Hepatocyte (in vitro differentiated cells): ENCODE data around the gene FBXL17. TPM values are rescaled to one million over a fixed set of nuclear protein-coding genes. Genes with fewer than 3 reads are reported as not detected.
A peak's percentile ranks its signal among the peaks of the same experiment; 100 is the strongest.

ENCODE experiments used
- DNase-seq: peaks from one replicate; pipeline ENCODE4 v3.0.0-alpha.2; 2016; ENCODE audit warnings: low spot score
- H2AFZ ChIP-seq: fragments of 200-600 bp; sonication (generic); 2 replicates; pipeline ENCODE4 v1.6.0; 2016; ENCODE audit warnings: antibody characterized with exemption, mild to moderate bottlenecking
- H3K27ac ChIP-seq: fragments of 200-600 bp; sonication (generic); 2 replicates; pipeline ENCODE4 v1.5.1; 2016; ENCODE audit warnings: mild to moderate bottlenecking
- H3K27me3 ChIP-seq: fragments of 200-600 bp; sonication (generic); 2 replicates; pipeline ENCODE4 v1.6.1; 2016
- H3K36me3 ChIP-seq: fragments of 200-600 bp; sonication (generic); replicated peaks from 2 replicates; pipeline ENCODE4 v1.5.1; 2016; ENCODE audit warnings: low read depth; ENCODE audit not compliant: insufficient read depth
- H3K4me1 ChIP-seq: fragments of 200-600 bp; sonication (generic); 2 replicates; pipeline ENCODE4 v1.5.1; 2016; ENCODE audit warnings: mild to moderate bottlenecking, moderate library complexity; ENCODE audit not compliant: insufficient read depth
- H3K4me2 ChIP-seq: fragments of 200-600 bp; sonication (generic); 2 replicates; pipeline ENCODE4 v1.6.0; 2016
- H3K4me3 ChIP-seq: fragments of 200-600 bp; sonication (generic); 2 replicates; pipeline ENCODE4 v1.5.1; 2016; ENCODE audit warnings: mild to moderate bottlenecking
- H3K79me2 ChIP-seq: fragments of 200-600 bp; sonication (generic); 2 replicates; pipeline ENCODE4 v1.6.0; 2017; ENCODE audit warnings: mild to moderate bottlenecking
- H3K9me2 ChIP-seq: fragments of 200-600 bp; sonication (generic); replicated peaks from 2 replicates; pipeline ENCODE4 v1.6.0; 2017; ENCODE audit warnings: mild to moderate bottlenecking; ENCODE audit not compliant: insufficient read depth
- H3K9me3 ChIP-seq: fragments of 200-600 bp; sonication (generic); 2 replicates; pipeline ENCODE4 v1.5.1; 2016; ENCODE audit warnings: low read depth, mild to moderate bottlenecking
- H4K20me1 ChIP-seq: fragments of 200-600 bp; sonication (generic); 2 replicates; pipeline ENCODE4 v1.6.0; 2016; ENCODE audit warnings: mild to moderate bottlenecking; ENCODE audit not compliant: insufficient read depth, poor library complexity, severe bottlenecking
- EZH2 ChIP-seq: fragments of 200-600 bp; sonication (generic); IDR thresholded peaks from 2 replicates; pipeline ENCODE4 v1.6.1; 2016; ENCODE audit warnings: antibody characterized with exemption, mild to moderate bottlenecking, borderline replicate concordance
- EZH2phosphoT487 ChIP-seq: fragments of 200-600 bp; sonication (generic); IDR thresholded peaks from one replicate; pipeline ENCODE4 v1.6.1; 2018; ENCODE audit warnings: antibody characterized with exemption, mild to moderate bottlenecking, low read depth, moderate library complexity; ENCODE audit not compliant: unreplicated experiment, severe bottlenecking
- WGBS: methylation state at CpG from one replicate; pipeline ENCODE4 v1.1.6; 2016; ENCODE audit warnings: low lambda C conversion rate; ENCODE audit errors: missing lambda C conversion rate; 5-methylcytosine and 5-hydroxymethylcytosine counted together
- polyA plus RNA-seq: library from polyadenylated mRNA; unstranded; fragments of >200 nt; fragmentation: Nextera tagmentation; extraction: Ambion mirVana; gene quantifications from 2 replicates; pipeline ENCODE4 v1.2.1, GENCODE V29; 2016
- total RNA-seq: library from RNA; depleted of rRNA; stranded (reverse); fragments of >200 nt; gene quantifications from 2 replicates; pipeline ENCODE4 v1.2.3, GENCODE V29; 2014
- TF ChIP-seq, protein P1 (sequence below): fragments of 200-600 bp; sonication (generic); IDR thresholded peaks from 2 replicates; pipeline ENCODE4 v1.5.1; 2016; ENCODE audit warnings: antibody characterized with exemption, mild to moderate bottlenecking; ENCODE audit not compliant: poor library complexity

Gene FBXL17
- total and polyA plus RNA-seq, 2 experiments from 2014 or later = 12.5 to 18.2 TPM

DNA sequence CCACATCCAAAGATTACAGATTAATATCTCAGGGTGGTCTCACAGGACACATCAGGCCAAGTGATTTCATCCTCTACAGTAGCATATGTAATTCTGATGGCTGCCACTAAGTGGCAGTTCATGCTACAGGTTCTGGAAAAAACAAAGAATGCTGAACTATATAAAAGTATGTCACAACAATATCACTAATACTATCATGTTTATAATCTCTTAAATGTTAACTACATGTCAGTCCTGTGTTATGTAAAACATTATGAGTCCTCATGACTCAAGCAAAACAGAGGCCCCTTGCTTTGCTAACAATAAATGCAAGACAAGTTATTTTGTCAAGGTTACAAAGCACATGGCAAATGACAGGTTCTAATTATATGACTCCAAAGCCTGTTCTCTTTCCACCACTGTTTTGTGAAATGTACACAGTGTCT lies 233.2 kb downstream of the FBXL17 start:
- peak; percentile 27 for DNase-seq
- TF ChIP-seq EZH2 = no peak
- TF ChIP-seq, protein P1, sequence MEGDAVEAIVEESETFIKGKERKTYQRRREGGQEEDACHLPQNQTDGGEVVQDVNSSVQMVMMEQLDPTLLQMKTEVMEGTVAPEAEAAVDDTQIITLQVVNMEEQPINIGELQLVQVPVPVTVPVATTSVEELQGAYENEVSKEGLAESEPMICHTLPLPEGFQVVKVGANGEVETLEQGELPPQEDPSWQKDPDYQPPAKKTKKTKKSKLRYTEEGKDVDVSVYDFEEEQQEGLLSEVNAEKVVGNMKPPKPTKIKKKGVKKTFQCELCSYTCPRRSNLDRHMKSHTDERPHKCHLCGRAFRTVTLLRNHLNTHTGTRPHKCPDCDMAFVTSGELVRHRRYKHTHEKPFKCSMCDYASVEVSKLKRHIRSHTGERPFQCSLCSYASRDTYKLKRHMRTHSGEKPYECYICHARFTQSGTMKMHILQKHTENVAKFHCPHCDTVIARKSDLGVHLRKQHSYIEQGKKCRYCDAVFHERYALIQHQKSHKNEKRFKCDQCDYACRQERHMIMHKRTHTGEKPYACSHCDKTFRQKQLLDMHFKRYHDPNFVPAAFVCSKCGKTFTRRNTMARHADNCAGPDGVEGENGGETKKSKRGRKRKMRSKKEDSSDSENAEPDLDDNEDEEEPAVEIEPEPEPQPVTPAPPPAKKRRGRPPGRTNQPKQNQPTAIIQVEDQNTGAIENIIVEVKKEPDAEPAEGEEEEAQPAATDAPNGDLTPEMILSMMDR = peak; percentile 56
- no peaks in the 10 kb centered on the region for H3K79me2 ChIP-seq

DNA sequence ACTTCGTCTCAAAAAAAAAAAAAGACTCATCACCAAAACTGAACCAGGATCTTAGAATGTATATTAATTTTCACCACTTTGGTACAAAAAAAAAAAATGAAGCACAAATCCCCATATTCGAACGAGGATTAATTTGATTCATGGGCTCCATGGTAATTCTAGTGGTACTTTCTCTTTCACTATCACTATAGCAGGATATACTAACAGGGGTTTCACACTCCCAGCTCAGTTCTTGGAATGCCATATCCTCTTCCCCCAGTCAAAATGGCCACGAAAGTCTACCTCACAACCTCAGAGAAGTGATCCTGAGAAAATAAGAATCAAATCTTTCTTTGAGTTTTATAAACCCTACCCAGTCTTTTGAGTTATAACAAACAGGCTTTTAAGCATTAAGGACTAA lies 235.7 kb downstream of the FBXL17 start:
- Histone ChIP-seq H3K27ac (no peak overlapping the region), H3K4me2 (no peak overlapping the region), H2AFZ (no peak overlapping the region), H3K27me3 (no peaks in the 10 kb centered on the region), H3K36me3 (no peaks in the 10 kb centered on the region), H4K20me1 (no peaks in the 10 kb centered on the region), H3K4me1 (no peaks in the 10 kb centered on the region), H3K9me2 (no peaks in the 10 kb centered on the region), H3K4me3 (no peak overlapping the region), H3K9me3 (no peaks in the 10 kb centered on the region), H3K79me2 (no peaks in the 10 kb centered on the region)
- no peak for DNase-seq
- WGBS = 99% methylated on average over 4 of the region's 4 CpGs
- TF ChIP-seq EZH2 (no peak), EZH2phosphoT487 (no peak)
- TF ChIP-seq, protein P1 = no peak

More for the DNA sequence above, 233.2 kb downstream of the FBXL17 start:
- no peak overlapping the region for H2AFZ ChIP-seq
- H3K9me2 ChIP-seq = no peaks in the 10 kb centered on the region
- H3K9me3 ChIP-seq = no peaks in the 10 kb centered on the region
- no peaks in the 10 kb centered on the region for H3K27me3 ChIP-seq
- no peaks in the 10 kb centered on the region for H4K20me1 ChIP-seq
- no peak overlapping the region for H3K4me2 ChIP-seq
- no peak overlapping the region for H3K4me3 ChIP-seq
- no peaks in the 10 kb centered on the region for H3K4me1 ChIP-seq
- no peak overlapping the region for H3K27ac ChIP-seq
- H3K36me3 ChIP-seq = no peaks in the 10 kb centered on the region

DNA sequence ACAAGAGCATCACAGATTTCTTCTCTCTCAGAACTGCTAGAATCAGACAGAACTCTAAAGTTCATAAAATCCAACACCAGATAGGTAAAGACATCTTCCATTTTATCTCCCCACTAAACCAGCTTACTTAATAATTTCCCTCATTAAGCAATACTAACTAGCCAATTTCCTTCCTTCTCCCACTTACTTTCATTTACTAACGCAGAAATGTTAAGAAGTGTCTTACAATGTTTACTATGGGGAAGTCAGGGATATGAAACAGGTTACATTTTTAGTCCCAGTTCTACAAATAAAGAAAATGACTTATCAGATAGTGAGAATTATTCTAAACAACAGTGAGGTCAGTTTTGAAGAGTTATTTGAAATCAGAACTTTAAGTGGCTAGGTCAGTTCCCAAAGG lies 236.5 kb downstream of the FBXL17 start:
- no peaks in the 10 kb centered on the region for H3K9me3 ChIP-seq
- no peaks in the 10 kb centered on the region for H4K20me1 ChIP-seq
- no peak overlapping the region for H3K27ac ChIP-seq
- H3K27me3 ChIP-seq = no peaks in the 10 kb centered on the region
- H3K79me2 ChIP-seq = no peaks in the 10 kb centered on the region
- DNase-seq = no peak
- no peaks in the 10 kb centered on the region for H3K36me3 ChIP-seq
- no peaks in the 10 kb centered on the region for H3K9me2 ChIP-seq
- no peaks in the 10 kb centered on the region for H3K4me1 ChIP-seq
- WGBS = 81% methylated on average over 1 of the region's 1 CpG
- no peak overlapping the region for H3K4me2 ChIP-seq
- TF ChIP-seq EZH2 = no peak
- no peak for TF ChIP-seq EZH2phosphoT487
- TF ChIP-seq, protein P1 = no peak
- no peak overlapping the region for H2AFZ ChIP-seq
- H3K4me3 ChIP-seq = no peak overlapping the region

DNA sequence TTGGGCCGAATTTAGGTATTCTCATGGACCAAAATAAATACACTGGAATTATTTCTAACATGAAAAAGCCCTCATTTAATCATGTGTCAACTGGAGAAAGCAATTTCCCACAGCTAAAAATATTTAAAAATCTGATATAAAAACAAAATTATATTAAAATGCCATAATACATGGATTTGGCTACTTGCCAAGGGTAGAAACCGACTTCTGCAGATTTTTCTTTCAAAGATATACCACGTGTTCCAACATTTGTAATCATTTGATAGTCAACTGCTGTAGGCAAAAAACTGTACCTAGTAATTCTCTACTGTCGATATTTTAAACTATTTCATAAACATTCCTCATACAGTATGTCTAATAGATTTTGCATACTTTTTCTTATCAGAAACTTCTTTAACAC lies 237.6 kb downstream of the FBXL17 start:
- DNase-seq = no peak
- H3K4me3 ChIP-seq = no peak overlapping the region
- H2AFZ ChIP-seq = no peak overlapping the region
- TF ChIP-seq, protein P1 = no peak
- no peak for TF ChIP-seq EZH2phosphoT487
- TF ChIP-seq EZH2 = no peak
- no peaks in the 10 kb centered on the region for H3K36me3 ChIP-seq
- H3K27me3 ChIP-seq = no peaks in the 10 kb centered on the region
- no peaks in the 10 kb centered on the region for H3K9me2 ChIP-seq
- H3K79me2 ChIP-seq = no peaks in the 10 kb centered on the region
- no peak overlapping the region for H3K27ac ChIP-seq
- H3K4me2 ChIP-seq = no peak overlapping the region
- no peaks in the 10 kb centered on the region for H4K20me1 ChIP-seq
- H3K9me3 ChIP-seq = no peaks in the 10 kb centered on the region
- 93% methylated on average over 4 of the region's 4 CpGs for WGBS
- H3K4me1 ChIP-seq = no peaks in the 10 kb centered on the region
